ENCODE data around the gene TRIM7.

TRIM7 gene

GRCh38 chr5:181204826-181205760 lies at the start of gene TRIM7:
TRIM7 (minus strand) TSS chr5:181205196; CDS start chr5:181205110, 86 bp downstream.
- peak; percentile 67 for DNase-seq (ENCODE audit: low spot score)

GRCh38 chr5:181248277-181248676 lies 43.3 kb upstream of the TRIM7 start:
- no peak for DNase-seq (ENCODE audit: low spot score)

- peak; percentile 90 for DNase-seq (ENCODE audit: low spot score)
Measured at GRCh38 chr5:181246276-181247049, 41.5 kb upstream of the TRIM7 start.

DNA sequence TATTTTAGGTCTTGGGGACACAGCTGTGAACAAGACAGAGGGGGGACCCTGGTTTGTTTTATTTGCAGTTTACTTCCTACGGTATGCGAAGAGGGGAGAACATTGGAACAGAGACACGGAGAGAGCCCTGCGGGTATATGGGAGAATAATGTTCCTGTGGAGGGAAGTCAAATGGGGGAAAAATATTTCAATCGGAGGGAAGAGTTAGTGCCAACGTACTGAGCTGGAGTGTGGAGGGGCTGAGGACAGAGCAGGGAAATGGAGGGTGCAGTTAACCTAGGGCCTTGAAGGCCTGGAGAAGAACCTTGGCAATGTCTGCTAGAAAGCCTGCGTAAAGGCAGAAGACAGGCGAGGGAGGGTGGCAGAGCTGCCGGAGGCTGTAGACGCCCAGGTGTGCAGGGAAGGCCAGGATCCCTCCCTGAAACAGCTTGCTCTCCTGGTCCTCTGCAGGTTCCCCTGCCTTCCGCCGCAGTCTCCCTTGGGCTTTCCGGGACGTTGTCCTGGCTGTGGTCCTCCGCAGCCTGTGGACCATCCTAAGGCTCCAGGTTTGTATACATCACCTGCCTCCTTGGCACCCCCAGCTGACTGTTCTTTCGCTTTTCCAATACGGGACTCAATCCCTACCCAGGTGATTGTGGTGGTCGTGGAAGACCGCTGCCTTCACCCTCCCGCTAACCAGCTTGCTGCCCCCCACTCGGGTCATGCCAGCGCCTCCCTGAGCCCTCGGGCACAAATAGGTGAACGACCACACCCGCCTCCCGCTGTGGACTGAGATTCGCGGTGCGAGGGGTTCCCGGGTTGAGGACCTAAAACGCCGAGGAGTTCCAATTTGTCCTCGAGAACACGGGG lies 40.7 kb upstream of the TRIM7 start:
- DNase-seq (ENCODE audit: low spot score) = no peak

DNA sequence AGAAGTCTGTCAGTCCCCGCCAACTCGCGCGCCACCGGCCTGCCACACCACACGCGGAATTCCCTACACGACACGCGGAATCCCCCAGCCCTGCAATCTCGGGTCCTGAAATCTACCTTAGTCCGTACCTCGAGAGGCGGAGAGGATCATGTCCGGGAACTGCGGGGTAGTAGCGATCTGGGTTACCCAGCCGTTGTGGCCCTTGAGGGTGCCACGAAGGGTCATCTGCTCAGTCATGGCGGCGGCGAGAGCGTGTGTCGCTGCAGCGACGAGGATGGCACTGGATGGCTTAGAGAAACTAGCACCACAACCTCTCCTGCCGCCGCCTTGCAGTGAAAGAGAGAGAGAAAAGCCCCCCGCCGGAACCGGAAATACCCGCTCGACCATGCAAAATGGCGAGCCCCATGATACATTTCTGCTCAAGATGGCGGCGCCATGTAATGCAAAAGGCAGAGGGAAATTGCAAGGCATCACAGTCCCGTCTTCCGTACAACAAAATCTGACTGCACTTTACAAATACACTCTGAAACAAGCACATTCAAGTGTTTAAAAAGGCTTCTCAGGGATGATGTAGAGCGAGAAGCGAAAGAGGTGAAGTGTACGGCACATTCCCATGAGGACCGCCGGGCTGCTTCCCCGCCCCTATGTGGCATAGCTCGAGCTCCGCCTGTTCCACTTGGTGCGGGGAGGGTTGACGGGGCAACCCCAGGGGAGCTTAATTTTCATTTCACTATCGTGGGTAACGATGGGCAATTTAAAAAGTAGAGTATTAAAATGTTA lies 38.8 kb upstream of the TRIM7 start, which contains the start of gene RACK1:
RACK1 (minus strand) TSS at position 343 of the 780 bp plus-strand sequence; CDS start at position 237, 106 bp downstream.
- peak; percentile 83 for DNase-seq (ENCODE audit: low spot score)

DNA sequence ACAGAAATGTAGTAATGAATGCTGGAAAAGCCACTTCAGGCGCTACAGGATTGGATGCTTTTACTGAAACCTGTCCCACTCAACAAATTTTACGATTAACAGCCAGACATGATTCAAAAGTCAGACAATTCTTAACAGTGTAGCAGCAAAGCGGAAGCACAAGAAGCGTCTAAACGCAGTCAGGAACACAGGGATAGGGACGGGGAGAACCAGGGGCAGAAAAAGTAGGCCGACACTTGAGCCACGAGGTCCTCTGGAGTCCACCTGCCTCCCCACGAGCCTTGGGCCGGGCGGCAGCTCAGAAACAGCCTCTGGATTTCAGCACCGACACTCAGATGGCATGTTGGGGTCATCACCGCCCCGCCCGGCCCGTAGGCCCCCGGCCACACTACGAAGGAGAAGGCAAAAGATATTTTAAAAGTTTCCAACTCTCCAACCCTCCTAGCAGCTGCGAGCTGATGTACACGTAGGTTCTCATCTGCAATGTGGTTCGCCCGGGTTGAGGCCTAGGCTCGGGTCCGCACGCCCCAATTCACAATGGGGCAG lies 38.1 kb upstream of the TRIM7 start:
- DNase-seq (ENCODE audit: low spot score) = no peak

GRCh38 chr5:181242031-181242451 lies 37.0 kb upstream of the TRIM7 start:
- DNase-seq (ENCODE audit: low spot score) = no peak

- DNase-seq (ENCODE audit: low spot score) = no peak
Measured at GRCh38 chr5:181241393-181241975, 36.5 kb upstream of the TRIM7 start.

GRCh38 chr5:181239062-181239663 lies 34.2 kb upstream of the TRIM7 start:
- DNase-seq (ENCODE audit: low spot score) = no peak

- DNase-seq (ENCODE audit: low spot score) = no peak
Measured at GRCh38 chr5:181237729-181238385, 32.9 kb upstream of the TRIM7 start.

DNA sequence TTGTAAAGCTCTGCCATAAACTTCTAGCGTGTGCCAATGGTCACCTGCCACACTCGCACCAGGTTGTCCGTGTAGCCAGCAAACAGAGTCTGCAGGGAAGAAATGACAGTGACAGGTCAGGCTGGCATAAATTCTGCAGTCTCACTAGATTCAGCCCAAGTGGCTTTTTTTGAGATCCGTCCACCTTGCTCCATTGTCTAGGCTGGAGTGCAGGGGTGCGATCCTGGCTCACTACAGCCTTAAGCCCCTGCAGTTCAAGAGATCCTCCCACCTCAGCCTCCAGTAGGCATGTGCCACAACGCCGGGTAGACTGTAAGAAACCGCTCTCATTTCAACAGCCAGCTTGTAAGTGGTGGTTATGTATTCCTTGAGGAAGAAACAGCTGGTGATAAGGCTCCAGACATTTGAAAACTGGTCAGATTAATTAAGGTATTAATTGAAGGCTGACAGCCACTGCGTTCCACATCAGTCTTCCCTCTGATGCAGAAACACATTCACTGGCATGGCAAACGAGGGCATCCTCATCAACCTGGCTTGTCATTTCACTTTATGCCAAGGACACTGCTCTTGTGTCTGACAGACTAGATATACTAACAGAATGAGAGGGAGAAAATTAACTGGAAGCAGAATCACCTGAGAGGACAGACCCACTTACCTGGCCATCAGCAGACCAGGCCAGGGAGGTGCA lies 32.1 kb upstream of the TRIM7 start:
- no peak for DNase-seq (ENCODE audit: low spot score)

- DNase-seq (ENCODE audit: low spot score) = no peak
Measured at GRCh38 chr5:181236471-181236870, 31.5 kb upstream of the TRIM7 start.

GRCh38 chr5:181235689-181236366 lies 30.8 kb upstream of the TRIM7 start:
- DNase-seq (ENCODE audit: low spot score) = no peak

DNA sequence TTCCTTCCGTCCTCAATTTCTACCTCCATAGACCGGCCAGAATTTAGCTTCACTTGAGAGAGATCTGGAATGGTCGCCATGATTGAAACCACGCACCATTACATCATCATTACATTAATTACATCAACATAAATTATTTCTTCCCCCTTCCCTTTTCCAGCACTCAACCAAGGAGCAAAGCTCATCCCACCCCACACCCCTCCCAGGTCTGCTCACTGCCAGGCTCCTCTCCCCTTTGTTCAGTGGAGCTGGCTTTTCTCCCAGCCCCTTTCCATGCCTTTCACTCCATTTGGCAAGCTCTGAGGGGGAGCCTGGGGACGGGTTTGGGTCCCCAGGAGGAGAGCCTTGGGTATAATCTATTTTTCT lies 30.3 kb upstream of the TRIM7 start:
- no peak for DNase-seq (ENCODE audit: low spot score)

DNA sequence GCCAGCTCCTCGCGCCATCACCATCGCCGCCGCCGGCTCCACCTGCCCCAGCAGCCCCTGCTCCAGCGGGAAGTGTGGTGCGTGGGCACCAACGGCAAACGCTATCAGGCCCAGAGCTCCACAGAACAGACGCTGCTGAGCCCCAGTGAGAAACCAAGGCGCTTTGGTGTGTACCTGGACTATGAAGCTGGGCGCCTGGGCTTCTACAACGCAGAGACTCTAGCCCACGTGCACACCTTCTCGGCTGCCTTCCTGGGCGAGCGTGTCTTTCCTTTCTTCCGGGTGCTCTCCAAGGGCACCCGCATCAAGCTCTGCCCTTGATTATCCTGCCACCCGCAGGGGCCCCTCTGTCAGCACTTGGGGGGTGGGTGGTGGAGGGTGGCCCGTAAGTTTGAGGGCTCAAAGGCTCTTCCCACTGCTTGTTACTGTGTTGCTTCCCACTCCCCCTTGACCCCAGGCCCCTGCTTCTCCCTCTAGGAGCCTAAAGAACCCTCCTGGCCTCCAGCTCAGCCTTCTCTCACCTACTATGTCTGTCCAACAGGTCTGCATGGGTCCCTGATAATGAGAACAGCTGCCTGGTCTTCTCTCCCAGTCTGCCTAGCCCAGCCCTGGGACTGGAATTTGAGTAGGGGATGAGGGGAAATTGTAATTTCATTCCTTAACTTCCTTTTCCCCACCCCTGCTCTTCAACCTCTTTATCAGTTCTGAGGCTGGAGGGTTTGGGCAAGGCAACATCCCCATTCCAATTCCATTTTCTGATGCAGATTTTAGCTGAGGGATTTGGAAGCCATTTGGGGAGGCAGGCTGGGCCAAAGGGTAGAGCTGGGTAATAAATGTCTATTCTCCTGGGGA lies 29.7 kb upstream of the TRIM7 start:
- no peak for DNase-seq (ENCODE audit: low spot score)

- DNase-seq (ENCODE audit: low spot score) = no peak
Measured at GRCh38 chr5:181233801-181234454, 28.9 kb upstream of the TRIM7 start.
